OCI-M2 (cell line): ENCODE data around the gene DCAKD.

Experiments used
- DNase-seq: peaks from one replicate; lab custom pipeline; 2025; ENCODE audit not compliant: unreplicated experiment; lab: John Stamatoyannopoulos, UW

DCAKD gene

DNA sequence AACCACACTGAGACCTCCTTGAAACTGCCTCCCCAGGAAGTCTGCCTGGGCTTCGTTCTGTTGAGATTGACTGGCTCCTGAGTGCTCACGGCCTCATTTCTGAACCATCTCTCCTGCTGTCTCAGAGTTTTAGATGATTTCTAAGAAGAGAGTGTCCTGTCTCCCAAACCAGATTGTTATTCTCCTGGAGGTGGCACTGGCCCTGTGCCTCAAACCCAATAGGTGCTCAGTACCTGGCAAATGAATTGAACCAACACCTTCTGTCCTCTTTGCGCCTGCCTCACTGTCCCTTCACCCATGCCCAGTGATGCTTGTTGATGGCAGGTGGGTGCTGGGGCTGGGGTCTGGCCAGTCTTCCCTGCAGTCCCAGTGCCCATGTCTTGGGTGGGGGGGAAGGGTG lies 47.0 kb downstream of the DCAKD start:
- no peak for DNase-seq

DNA sequence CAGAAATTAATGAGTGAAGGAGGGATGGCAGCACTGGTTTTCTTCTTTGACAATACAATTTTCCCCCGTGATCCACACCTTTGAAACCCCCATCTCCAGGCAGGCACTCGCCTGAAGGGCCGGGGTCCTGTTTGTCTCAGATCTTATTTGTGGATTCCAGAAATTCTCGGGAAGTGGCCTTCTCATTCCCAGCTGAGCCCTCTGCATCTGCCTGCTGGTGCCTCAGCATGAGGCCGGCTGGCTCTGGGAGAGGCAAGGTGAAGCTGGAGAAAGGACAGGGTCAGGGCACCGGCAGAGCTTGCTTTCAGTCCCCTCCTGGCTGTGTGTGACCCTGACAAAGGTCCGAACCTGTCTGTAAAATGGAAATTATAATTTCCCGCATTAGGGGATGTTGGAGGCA lies 47.6 kb downstream of the DCAKD start:
- DNase-seq: no peak

DNA sequence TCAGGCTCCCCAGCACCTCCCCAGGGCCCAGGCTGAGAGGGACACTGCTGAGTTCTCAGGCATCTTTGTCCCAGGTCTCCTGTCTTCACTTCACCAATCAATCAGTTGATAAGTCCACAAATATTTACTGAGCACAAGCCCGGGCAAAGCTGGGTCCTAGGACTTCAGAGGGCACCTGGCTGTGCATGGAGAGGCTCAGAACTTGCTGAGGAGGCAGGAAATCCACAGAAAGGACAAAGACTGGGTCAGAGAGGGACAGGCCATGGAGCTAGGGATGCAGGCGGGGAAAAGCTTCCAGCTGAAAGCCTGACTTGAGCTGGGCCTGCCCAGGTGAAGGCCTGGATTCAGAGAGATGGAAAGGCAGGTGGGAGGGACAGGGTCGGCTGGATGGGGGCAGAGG lies 50.1 kb downstream of the DCAKD start:
- DNase-seq: no peak

DNA sequence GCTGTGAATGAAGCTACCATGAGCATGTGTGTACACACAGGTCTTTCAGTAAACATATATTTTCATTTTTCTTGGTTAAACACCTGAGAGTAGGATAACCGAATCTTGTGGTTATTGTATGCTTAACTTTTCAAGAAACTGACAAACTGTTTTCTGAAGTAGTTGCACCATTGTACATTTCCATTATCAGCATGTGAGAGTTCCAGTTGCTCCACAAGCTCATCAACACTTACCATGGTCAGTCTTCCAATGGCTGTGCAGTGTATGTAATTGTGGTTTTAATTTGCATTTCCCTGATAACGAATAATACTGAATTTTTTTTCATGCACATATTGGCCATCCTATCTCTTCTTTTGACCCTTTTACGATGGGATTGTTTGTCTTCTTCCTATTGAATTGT lies 52.0 kb downstream of the DCAKD start:
- no peak for DNase-seq

DNA sequence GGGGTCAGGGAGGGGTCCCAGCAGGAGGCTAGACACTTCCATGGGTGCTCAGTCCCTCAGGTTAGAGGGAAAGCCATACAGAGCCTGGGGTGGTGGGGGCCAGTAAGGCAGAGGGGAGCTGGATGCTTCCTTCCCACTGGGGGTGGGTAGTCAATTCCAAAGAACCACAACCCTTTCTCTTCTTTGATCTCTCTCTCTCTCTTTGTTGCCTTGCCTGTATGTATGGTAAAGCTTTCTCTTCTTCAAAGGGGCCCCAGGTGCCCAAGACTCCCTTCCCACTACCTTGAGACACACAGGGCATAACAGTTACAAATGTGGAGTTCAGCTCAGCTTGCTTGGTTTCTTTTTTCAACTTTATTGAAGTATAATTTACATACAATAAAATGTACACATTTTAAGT lies 52.8 kb downstream of the DCAKD start:
- no peak for DNase-seq

DNA sequence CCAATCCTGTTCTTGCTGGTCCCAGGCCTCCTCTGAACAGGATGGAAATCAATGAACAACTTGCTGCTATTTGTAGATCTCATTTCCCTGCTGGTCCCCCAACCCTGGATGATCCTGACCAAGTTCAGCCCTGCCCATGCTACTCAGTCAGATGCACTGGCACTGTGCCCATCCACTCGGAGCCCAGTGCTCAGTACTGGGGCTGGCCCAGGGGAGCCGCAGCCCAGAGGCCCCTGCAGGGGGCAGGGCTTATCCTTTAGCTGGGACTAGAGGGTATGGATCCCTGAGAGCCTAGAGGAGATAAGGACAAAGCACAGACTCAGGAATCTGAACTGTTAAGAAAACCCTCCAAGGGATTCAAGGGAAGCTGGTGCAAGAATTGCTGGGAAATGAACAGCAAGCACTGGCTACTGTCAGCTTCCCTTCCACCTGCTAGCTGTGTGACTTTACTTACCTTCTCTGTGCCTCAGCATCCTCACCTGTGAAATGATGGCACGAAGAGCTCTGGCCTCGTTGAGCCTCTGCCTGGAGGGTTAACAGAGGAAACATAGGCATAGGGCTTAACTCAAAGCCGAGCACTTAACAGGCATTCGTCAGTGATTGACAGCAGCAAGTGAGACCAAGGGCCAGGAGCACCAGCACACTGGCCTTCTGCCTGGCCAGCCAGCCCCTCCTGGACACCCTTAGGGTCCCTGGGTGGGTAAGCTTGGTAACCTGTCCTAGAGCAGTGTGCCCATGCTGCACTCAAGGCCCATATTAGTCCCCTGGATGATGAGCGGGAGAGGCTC lies 53.5 kb downstream of the DCAKD start:
- DNase-seq: no peak

DNA sequence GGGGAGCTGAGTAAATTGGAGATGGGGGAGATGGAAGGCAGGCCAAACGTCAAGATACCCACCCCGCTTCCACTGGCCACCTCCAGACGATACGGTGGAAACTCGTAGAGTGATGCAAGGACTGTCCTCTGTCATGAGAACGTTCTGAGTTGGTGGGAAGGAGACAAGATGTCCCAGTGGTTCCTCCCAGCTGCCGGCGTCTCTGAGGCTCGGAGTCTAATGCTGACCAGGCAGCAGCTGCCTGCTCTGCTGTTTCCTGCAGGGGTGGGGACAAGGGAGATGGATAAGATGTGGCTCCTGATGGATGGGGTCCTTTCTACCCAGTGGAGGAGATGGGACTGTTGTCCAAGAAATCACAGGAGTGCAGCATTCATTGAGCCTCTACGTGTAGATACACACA lies 55.1 kb downstream of the DCAKD start:
- no peak for DNase-seq

DNA sequence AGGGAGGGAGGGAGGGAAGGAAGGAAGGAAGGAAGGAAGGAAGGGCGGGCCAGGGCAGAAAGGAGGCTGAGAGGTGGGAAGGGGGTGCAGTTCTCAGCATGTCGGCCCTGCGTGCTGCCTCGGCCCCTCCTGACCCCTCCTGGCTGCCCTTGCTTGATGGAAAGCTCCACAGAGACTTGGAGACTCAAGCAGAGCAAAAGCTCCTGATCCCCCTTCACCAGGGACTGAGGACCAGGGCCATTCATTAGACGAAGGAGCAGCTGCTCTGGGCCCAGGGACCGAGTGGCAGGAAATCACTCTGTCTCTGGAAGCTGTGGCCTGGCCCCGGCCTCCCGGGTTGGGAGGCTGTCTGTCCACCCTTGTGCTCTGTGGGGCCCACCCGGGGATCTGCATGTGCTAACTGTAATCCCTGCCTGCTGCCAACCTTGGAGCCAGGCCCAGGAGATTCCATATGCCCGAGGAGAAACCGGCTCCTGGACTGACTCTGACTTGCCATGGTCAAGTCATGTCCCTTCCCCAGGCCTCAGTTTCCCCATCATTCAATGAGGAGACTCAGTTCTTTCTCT lies 55.9 kb downstream of the DCAKD start:
- no peak for DNase-seq

DNA sequence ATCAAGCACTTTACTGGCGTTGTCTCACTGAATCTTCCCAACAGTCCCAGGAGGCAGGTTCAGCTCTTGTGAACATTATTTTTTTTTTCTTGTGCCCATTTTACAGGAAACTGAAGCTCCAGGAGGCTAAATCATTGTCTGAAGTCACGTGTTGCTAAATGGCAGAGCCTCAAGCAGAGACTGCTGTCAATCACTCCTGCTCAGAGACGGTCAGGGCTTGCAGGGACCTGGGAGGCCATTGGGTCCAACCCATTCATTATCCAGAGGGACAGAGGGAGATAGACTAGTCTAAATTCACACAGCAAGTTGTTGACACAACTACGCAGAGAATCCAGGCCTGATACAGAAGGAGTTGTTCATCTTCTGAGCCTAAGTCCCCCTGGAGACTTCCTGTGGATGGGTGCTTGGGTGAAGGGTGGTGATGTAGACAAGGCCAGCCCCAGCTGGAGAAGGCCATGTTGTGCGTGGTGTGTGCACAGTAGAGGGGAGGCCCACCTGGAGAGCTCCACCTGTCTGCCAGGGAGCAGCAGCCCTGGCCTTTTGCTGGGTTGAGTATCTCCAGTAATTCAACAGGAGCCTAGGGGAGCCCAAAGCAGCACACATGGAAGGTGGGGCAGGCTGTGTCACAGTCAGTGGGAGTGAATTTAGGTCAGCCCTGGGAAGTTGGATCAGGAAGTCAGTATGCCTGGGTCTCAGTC lies 59.0 kb downstream of the DCAKD start:
- no peak for DNase-seq

DNA sequence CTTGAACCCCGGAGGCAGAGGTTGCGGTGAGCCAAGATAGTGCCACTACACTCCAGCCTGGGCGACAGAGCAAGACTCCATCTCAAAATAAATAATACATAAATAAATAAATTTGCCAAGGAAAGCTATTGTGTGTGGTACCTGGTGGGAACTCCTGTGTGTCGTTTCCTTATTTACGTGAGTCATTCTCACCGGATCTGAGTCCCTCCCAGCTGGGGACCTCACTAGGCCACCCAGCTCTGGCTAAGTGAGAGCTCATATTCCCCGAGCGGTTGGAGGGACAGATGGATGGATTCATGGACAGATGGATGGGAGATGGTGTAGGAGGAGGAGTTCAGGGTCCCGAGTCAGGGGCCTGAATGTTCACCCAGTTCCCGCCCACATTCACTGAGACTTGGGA lies 60.4 kb downstream of the DCAKD start:
- no peak for DNase-seq

DNA sequence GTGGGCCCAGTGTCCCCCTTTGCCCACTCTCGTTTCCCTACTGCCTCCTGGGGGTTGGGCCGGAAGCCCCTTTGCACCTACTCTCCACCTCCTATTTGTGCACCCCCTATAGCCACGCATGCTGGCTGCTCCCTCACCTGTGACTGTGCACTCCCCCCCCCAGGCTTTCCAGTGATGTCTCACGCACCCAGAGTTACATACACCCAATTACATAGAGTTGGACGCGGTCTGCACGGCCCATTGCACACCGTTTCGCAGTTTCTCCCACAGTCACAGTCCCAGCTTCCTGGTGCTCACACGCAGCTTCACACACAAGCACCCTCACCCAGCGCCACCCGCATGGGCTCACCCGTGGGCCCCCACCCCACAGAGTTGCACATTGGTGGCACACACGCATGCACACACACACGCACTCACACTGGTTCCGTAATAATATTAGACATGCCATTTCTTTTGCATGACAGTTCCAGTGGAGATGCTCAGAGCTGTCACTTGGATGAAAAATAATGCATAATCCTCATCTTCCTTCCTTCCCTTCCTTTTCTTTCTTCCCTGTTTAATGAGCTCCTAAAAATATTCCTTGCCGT lies 61.8 kb downstream of the DCAKD start:
- DNase-seq: no peak

DNA sequence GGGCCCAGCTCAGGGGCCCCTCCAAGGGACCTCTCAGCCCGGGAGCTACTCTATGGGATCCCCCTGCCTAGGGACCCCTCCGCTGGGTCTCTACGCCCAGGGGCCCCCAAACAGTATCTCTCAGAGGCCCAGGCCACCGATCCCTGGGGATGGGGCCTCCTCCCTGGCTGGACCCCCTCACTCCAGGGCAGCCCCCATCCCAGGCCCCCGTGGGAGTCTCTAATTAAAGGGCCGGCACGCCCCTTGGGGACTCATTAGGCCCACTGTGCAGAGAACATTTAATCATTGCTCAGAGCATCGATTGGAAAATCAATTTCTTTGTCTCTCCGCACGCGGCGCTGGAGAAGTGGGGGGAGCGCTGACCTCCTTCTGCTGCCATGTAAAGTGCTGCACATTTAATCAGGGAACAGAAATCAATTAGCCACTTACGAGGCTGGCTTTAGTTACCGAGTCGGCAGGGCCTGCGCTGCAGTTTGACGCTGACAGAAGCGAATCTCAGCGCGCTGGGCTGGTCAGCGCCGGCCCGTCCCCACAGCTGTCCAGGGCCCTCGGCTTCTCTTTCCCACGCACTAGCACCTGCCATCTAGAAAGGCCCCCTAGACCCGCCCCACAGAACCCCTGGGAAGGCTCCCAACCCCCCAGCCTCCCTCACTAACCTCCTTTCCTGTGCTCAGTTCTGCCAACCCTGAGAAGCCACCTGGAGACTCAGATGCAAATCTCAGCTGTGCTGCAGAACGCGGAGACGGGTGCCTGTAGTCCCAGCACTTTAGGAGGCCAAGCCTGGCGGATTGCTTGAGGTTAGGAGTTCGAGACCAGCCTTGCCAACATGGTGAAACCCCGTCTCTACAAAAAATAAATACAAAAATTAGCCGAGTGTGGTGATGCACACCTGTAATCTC lies 63.1 kb downstream of the DCAKD start:
- DNase-seq: no peak

DNA sequence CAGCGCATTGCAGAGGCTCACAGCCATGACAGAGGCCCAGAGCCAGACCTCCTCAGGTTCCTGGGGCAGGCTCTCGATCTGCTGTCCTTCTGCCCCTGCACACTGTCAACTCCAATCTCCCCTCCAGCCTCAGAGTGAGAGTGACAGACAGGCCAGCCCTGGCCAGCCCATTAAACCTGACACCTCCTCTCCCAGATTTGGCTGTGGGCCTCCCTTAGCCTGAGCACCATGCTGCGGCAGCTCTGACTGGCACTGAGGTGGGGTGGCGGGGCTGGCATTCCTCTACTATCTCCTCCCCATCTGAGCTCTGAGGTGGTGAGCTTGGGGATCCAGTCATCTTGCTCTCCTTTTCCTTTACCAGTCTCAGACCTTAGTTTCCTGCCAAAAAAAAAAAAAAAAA lies 67.9 kb downstream of the DCAKD start:
- no peak for DNase-seq

DNA sequence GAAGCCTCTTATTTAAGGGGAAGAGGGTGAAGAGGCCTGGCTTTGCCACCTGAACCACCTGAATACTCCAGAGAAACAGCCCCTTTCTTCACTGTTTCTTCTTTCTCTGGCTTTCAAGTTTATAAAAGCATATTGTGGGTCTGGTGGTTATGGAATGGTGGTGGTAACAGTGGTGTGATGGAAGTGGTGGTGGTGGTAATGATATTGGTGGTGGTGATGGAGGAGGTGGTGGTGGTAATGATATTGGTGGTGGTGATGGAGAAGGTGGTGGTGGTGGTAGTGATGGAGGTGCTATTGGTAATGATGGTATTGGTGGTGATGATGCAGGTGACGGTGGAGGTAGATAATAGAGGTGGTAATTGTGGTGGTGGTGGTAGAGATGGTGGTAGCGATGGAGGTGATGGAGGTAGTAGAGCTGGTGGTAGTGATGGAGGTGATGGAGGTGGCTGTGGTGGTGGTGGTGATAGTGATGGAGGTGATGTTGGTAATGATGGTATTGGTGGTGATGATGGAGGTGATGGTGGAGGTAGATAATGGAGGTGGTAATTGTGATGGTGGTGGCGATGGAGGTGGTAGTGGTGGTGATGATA lies 69.2 kb downstream of the DCAKD start:
- DNase-seq: no peak

DNA sequence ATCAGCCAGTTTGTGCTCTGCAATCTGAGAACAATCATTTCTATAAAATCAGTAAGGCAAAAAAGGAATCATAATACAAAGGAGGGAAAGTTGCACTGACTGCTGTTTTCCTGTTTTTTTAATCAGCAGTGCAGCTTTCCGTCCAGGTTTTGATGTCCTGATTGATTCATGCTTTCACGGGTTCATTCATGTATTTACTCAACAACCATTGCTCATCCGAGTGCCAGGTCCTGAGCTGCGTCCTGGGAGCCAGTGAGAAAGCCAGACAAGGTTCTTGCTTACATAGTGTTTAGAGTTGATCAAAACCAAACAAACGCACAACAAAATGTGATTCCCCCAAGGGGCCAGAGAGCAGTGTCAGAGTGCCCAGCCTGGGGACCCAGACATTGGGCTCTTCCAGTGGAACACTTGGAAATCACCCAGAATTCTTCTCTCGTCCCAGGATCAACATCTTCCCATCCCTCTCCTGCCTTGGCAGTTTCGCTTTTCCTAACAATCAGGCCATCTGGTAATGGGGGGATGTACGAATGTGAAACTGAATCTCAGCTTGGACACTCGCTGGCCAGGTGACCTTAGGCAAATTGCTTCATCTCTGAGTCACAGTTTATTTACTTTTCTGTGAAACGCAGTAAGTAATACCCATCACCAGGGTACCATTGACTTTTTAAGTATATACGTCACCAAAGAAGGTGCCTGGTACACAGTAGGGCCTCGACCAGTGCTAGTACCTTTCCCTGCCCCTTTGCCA lies 70.0 kb downstream of the DCAKD start:
- DNase-seq: no peak

DNA sequence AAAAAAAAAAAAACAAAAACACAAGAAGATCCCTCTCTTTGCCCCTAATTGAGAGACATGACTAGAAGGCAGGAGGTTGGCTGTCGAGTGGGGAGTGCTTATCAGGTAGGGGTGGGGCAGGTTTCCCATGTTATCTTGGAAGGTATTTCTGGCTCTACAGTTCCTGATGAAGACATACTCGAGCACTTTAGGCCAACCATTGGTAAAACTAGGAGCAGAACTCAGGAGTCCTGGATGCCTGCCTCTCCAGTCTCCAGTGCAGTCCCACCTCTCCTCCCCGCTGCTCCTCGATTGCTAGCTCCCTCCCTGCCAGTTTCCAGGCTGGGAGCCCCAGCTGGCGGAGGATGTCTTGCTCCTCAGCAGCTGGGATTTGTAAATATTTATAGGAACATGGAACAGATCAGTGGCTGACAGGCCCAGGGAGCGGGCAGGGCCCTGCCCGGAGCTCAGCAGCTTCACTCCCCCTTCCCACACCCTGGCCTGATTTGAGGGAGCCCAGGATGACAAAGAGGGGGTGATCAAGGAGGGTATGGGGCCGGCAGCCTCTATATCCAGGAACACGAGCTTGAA lies 71.9 kb downstream of the DCAKD start:
- no peak for DNase-seq

DNA sequence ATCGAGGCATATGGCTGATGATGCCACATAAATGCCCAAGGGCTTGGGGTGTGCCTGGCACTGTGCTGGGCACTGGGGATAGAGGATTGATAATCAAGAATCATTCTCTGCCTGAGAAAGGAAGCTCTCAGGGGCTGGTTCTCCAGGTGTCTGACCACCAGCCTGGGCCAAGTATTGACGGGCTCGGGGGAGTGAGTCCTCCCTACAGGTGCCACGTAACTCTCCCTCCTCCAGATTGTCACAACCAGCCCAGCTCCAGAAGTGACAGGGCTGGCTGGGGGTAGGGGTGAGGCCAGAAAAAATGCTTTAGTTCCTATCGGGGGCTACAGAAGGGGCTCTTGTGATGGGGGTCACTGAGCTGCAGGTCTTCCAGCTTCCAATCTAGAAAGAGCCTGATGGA lies 72.6 kb downstream of the DCAKD start:
- DNase-seq: no peak

DNA sequence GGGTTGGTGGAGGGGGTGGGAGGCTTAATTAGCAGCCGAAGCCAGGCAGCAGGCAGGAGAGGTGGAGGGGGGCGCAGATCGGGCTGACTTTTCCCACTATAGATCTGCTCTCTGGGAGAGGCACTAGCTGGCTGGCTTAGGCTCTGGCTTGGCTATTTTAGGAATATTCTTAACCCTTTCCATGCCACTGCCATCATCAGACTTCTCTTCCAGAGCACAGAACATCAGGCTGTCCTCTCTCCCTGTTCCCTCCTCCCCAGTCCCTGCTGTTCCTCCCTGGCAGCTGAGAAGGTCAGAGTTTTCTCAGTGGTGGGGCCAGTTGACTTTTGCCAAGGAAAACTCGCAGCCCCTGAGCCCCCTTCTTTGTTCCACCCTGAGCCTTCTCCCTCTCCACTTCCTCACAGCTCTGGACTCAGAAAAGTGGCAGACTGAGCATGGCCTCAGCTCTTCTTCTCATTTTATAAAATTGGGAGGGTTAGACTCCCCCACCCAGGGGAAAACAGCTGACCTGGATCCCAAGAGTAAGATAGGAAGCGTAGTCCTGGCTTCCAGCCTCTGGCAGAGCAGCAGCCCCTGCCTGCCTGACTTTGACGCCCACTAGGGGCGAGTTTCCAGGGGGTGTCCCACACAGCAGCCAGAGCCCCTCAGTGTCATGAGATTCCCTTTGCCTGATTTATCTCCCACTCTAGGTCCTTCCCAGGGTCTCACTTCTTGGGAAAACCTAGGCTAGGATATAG lies 73.5 kb downstream of the DCAKD start:
- DNase-seq: no peak

DNA sequence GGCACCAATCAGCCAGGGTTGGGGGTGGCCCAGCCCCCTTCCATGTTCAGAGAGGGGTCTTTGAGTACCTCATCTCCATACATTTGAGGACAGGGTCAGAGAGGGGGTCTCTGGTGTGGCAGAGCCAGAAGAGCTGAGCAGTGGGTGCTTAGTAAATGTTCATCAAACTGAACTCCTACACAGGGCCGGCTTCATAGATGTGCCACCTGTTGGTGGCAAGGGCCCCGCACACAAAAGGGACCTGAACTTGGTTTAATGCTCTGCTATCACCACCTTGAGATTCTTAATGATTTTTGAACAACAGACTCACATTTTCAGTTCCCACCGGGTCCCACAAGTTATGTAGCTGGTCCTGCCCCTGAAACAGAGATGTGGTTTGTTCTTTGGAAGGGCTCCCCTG lies 74.4 kb downstream of the DCAKD start:
- DNase-seq: no peak
